Right renal pelvis (tissue), 4 donors: ENCODE results near the gene PPP1R3D. TPM values are rescaled to one million over a fixed set of nuclear protein-coding genes. Genes with fewer than 3 reads are reported as not detected.
"Not testable (repeated sequence)": the region's sequence is repeated elsewhere in the genome, so short reads cannot be mapped to it uniquely, and the experiment has no call there.

ENCODE experiments used
- DNase-seq, 4 donors: peaks; one replicate each; pipeline ENCODE4 v3.0.0-alpha.2; 2013; ENCODE audit warnings: low read depth in 4 of 4, low spot score in 3 of 4, missing footprints in 1 of 4
- polyA plus RNA-seq, 4 donors: library from polyadenylated mRNA; unstranded; fragments of 120-200 nt; gene quantifications; one replicate each; pipeline ENCODE4 v1.2.1, GENCODE V29; 2013; ENCODE audit not compliant: insufficient read length in 4 of 4

PPP1R3D gene
- polyA plus RNA-seq, 4 donors = 6.0 to 7.3 (median 6.8) TPM

- DNase-seq = no peak
These were observed 14.2 kb downstream of the PPP1R3D start for GRCh38 chr20:59925899-59926298.

DNA sequence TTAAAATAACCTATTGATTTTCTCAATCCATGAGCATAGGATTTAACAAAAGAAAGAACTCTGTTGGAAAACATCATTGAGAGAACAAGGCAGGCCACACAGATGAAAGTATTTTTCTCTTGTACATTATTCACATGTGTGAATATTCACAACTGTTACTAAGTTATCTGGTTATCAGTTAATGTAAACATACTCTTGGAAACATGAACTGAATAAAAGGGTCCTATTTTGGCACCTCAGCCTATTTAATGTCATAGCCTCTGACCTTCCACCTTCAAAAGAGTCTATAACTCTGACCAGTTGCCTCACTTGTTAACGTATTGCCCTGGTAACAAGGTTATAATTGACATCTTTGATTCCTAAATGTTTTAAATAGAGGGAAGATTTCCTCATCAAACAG lies 14.7 kb downstream of the PPP1R3D start:
- no peak for DNase-seq

GRCh38 chr20:59923514-59923913 lies 16.6 kb downstream of the PPP1R3D start:
- no peak for DNase-seq

GRCh38 chr20:59920944-59921343 lies 19.2 kb downstream of the PPP1R3D start:
- DNase-seq = no peak

- no peak for DNase-seq
These were observed 27.5 kb downstream of the PPP1R3D start for GRCh38 chr20:59912609-59913008.

DNA sequence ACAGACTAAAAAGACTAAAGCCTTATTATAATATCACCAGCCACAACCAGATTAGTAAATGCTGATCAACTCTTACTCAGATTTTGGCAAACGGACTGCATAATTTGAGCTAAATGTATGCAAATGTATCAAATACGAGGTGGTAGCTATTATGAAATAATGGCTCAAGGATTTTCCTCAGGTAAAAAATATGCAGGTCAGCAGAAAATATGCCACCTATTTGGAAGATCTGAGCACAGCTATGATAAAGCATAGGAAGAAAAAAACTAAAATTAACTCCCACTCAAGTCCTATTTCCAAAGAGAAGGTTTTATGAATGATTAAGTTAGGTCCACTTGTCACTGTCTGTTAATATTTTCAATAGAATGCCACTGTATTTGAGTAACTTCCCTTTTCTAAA lies 29.1 kb downstream of the PPP1R3D start:
- DNase-seq = no peak

DNA sequence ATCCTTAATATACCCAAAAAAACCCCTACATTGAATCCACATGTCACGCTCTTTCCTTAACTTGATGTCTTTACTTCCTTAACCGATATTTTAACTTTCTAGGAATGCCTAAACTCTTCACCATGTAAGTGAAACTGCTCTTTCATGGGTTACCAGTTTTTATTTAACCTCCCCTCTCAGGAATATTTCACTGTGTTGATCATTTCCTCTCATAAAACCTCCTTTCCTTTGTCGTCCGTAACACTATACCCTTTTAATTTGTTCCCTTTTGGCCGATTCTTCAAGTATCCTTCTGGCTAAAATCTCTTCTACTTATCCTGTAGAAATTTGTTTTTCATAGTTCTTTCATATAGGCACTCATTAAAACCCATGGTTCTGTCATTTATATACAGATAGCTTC lies 31.2 kb downstream of the PPP1R3D start:
- DNase-seq = no peak

GRCh38 chr20:59903621-59904020 lies 36.5 kb downstream of the PPP1R3D start:
- no peak for DNase-seq

DNA sequence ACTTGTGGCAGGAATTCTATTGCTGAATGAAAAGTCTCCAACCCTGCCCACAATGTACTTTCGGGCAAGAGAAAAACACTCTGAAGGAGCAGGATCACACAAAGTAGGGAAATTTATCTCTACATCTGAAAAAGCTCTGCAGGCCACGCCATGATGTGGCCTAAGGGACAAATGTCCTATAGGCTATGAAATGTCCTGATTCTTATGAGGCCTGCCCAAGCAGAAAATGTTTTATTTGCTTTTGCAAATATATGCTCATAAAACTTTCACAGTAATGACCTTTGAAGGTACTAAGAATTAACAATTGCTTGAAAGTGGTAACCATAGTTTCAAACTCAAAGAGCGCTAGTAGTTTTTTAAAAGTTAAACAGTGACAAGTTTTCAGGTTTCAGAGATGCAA lies 37.6 kb downstream of the PPP1R3D start:
- no peak for DNase-seq

- no peak for DNase-seq
These were observed 44.2 kb downstream of the PPP1R3D start for GRCh38 chr20:59895908-59896307.

DNA sequence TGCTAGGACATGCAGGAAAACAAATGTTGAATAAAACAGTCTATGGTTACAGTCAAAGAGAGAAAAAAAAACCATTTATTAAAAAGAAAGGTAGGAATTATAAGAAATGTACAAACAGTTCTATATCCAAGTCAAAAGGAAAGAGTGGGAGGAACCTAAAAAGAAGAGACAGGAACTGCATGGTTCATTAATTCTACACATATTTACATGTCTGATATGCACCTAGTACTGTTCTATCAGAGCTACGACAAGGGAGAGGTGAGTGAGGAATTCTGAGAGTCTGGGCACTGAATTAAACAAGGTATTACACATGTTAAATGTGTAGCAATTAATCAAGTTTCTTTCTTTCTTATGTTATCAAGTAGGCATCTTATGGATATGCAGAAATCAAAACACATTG lies 48.5 kb downstream of the PPP1R3D start:
- no peak for DNase-seq

GRCh38 chr20:59890035-59890434 lies 50.1 kb downstream of the PPP1R3D start:
- not testable (repeated sequence) for DNase-seq

GRCh38 chr20:59888050-59888449 lies 52.1 kb downstream of the PPP1R3D start:
- no peak for DNase-seq

Other genes with a start within 250 kb of the PPP1R3D start
- 1 to 10 TPM; 5.0 to 7.5 (median 6.8) TPM for gene SYCP2, start 6.7 kb downstream of the PPP1R3D start, polyA plus RNA-seq
- 10 to 100 TPM; 20.8 to 27.4 (median 25.4) TPM for gene FAM217B, start 84 bp upstream of the PPP1R3D start, polyA plus RNA-seq
- 1 to 10 TPM in 2 of 4 donors, under 1 TPM in 2; 0.31 to 1.2 (median 0.76) TPM for gene CDH26, start 18.1 kb upstream of the PPP1R3D start, polyA plus RNA-seq